Natural killer cell (primary cell): ENCODE measurements around the gene ZNF750. TPM values are rescaled to one million over a fixed set of nuclear protein-coding genes. Genes with fewer than 3 reads are reported as not detected.

Experiments
- ATAC-seq, 3 donors: fragments of 150-1000 bp in 2 of 3; fragments of 200-7000 bp in 1 of 3; cut with Tn5 transposase; 1 replicate in 1 of 3; 2 replicates in 2 of 3; pipeline ENCODE4 v1.10.0; 2021; ENCODE audit warnings: mild to moderate bottlenecking in 2 of 3, moderate library complexity in 2 of 3
- DNase-seq, 2 donors: peaks; one replicate each; pipeline versions ENCODE4 v3.0.0 to v3.0.0-alpha.2; 2013 to 2021; ENCODE audit warnings: mixed read lengths in 1 of 2
- H3K27ac ChIP-seq: one replicate; pipeline ENCODE4 v1.5.1; 2013; ENCODE audit warnings: mild to moderate bottlenecking, low read length
- H3K27me3 ChIP-seq: one replicate; pipeline ENCODE4 v1.6.1; 2013; ENCODE audit warnings: low read length; ENCODE audit not compliant: control insufficient read depth, insufficient read depth
- H3K36me3 ChIP-seq: one replicate; pipeline ENCODE4 v1.6.1; 2013; ENCODE audit warnings: low read length; ENCODE audit not compliant: control insufficient read depth, insufficient read depth
- H3K4me1 ChIP-seq: one replicate; pipeline ENCODE4 v1.6.1; 2013; ENCODE audit warnings: low read length; ENCODE audit not compliant: control insufficient read depth, insufficient read depth
- H3K4me3 ChIP-seq: one replicate; pipeline ENCODE4 v1.5.1; 2013; ENCODE audit warnings: low read length
- H3K9me3 ChIP-seq: one replicate; pipeline ENCODE4 v1.6.1; 2013; ENCODE audit warnings: low read length; ENCODE audit not compliant: control insufficient read depth, insufficient read depth
- H3K27ac Mint-ChIP-seq, 2 donors: one replicate each; pipeline ENCODE4 v1.8.0; 2022; ENCODE audit warnings: mild to moderate bottlenecking in 2 of 2, mixed read lengths in 2 of 2, moderate library complexity in 1 of 2
- H3K27me3 Mint-ChIP-seq, 2 donors: one replicate each; pipeline ENCODE4 v1.8.0; 2022; ENCODE audit warnings: low read depth in 2 of 2, mixed read lengths in 2 of 2
- H3K36me3 Mint-ChIP-seq: one replicate; pipeline ENCODE4 v1.8.0; 2022; ENCODE audit warnings: mixed read lengths
- H3K4me1 Mint-ChIP-seq, 2 donors: one replicate each; pipeline ENCODE4 v1.8.0; 2022; ENCODE audit warnings: mixed read lengths in 2 of 2
- H3K4me3 Mint-ChIP-seq: one replicate; pipeline ENCODE4 v1.8.0; 2022; ENCODE audit warnings: mild to moderate bottlenecking, moderate library complexity, mixed read lengths
- H3K9me3 Mint-ChIP-seq, 2 donors: one replicate each; pipeline ENCODE4 v1.8.0; 2022; ENCODE audit warnings: mixed read lengths in 2 of 2
- CTCF ChIP-seq: fragments of 200-600 bp; IDR thresholded peaks from one replicate; pipeline ENCODE4 v1.8.0; 2022; ENCODE audit warnings: antibody characterized with exemption
- WGBS: methylation state at CpG from one replicate; pipeline ENCODE4 v1.1.7; 2013; ENCODE audit warnings: missing lambda C conversion rate; ENCODE audit not compliant: insufficient coverage; 5-methylcytosine and 5-hydroxymethylcytosine counted together
- intact Hi-C: fragments of 100-400 bp; cut with micrococcal nuclease; formaldehyde crosslinking; loops from one replicate; pipeline ENCODE4 v1.14.2; 2022
- total RNA-seq, 4 donors: library from RNA; stranded (reverse); fragments of 120-200 nt in 1 of 4; gene quantifications; one replicate each; pipeline versions ENCODE4 v1.2.3 to v1.2.4, GENCODE V29; 2013 to 2022

The ZNF750 gene
- total RNA-seq, 3 donors from 2014 or later (not counting 1 experiment from before 2014, with no cell fraction given), result not detected

- 96% methylated on average over 17 of the region's 17 CpGs for WGBS
- Histone ChIP-seq H3K4me1 (no peaks in the 10 kb centered on the region), H3K36me3 (no peaks in the 10 kb centered on the region), H3K9me3 (no peaks in the 10 kb centered on the region), H3K27ac (no peak overlapping the region), H3K27me3 (no peaks in the 10 kb centered on the region), H3K4me3 (no peak overlapping the region)
- peaks cover 6 to 22% of the 10 kb centered on the region in 2 donors for H3K4me1 Mint-ChIP-seq
- H3K27me3 Mint-ChIP-seq, result no peaks in the 10 kb centered on the region
- no peaks in the 10 kb centered on the region for H3K9me3 Mint-ChIP-seq
- no peak overlapping the region for H3K27ac Mint-ChIP-seq
- intact Hi-C loops, result no loop called here
- ATAC-seq (no peak), DNase-seq (no peak)
- no peak for TF ChIP-seq CTCF
- H3K4me3 Mint-ChIP-seq, result no peak overlapping the region
- no peaks in the 10 kb centered on the region for H3K36me3 Mint-ChIP-seq
Observed at GRCh38 chr17:82802075-82802780, 37.6 kb downstream of the ZNF750 start.

- WGBS, result 94% methylated on average over 63 of the region's 63 CpGs
- no peaks in the 10 kb centered on the region for H3K36me3 ChIP-seq
- Mint-ChIP-seq H3K9me3 (no peaks in the 10 kb centered on the region), H3K4me1 (peaks cover 6 to 22% of the 10 kb centered on the region in 2 donors), H3K27ac (peak overlapping the region; percentile 3 to 25), H3K36me3 (no peaks in the 10 kb centered on the region), H3K27me3 (no peaks in the 10 kb centered on the region), H3K4me3 (no peak overlapping the region)
- TF ChIP-seq CTCF, result no peak
- ATAC-seq (no peak), DNase-seq (no peak)
- no peaks in the 10 kb centered on the region for H3K9me3 ChIP-seq
- no peaks in the 10 kb centered on the region for H3K4me1 ChIP-seq
- intact Hi-C loops, result no loop called here
- no peak overlapping the region for H3K27ac ChIP-seq
- no peaks in the 10 kb centered on the region for H3K27me3 ChIP-seq
- H3K4me3 ChIP-seq, result no peak overlapping the region
Observed at GRCh38 chr17:82801377-82801970, 38.3 kb downstream of the ZNF750 start.

GRCh38 chr17:82800885-82801284 lies 38.9 kb downstream of the ZNF750 start:
- 96% methylated on average over 15 of the region's 15 CpGs for WGBS
- Histone ChIP-seq H3K4me3 (no peak overlapping the region), H3K9me3 (no peaks in the 10 kb centered on the region), H3K27ac (no peak overlapping the region), H3K27me3 (no peaks in the 10 kb centered on the region), H3K36me3 (no peaks in the 10 kb centered on the region), H3K4me1 (no peaks in the 10 kb centered on the region)
- Mint-ChIP-seq H3K36me3 (no peaks in the 10 kb centered on the region), H3K4me1 (peaks cover 6 to 22% of the 10 kb centered on the region in 2 donors), H3K4me3 (no peak overlapping the region), H3K9me3 (no peaks in the 10 kb centered on the region), H3K27ac (peak overlapping the region in 1 of 2 donors; percentile 25), H3K27me3 (no peaks in the 10 kb centered on the region)
- no peak for ATAC-seq
- DNase-seq, result no peak
- intact Hi-C loops, result no loop called here
- no peak for TF ChIP-seq CTCF
